HUDEP-2 (cell line): ENCODE results near the gene ZNF414.

Source experiments
- DNase-seq, 76 experiments: peaks; one replicate each; lab custom pipeline; 2025; ENCODE audit not compliant: unreplicated experiment in 76 of 76; lab: John Stamatoyannopoulos, UW

The ZNF414 gene

DNA sequence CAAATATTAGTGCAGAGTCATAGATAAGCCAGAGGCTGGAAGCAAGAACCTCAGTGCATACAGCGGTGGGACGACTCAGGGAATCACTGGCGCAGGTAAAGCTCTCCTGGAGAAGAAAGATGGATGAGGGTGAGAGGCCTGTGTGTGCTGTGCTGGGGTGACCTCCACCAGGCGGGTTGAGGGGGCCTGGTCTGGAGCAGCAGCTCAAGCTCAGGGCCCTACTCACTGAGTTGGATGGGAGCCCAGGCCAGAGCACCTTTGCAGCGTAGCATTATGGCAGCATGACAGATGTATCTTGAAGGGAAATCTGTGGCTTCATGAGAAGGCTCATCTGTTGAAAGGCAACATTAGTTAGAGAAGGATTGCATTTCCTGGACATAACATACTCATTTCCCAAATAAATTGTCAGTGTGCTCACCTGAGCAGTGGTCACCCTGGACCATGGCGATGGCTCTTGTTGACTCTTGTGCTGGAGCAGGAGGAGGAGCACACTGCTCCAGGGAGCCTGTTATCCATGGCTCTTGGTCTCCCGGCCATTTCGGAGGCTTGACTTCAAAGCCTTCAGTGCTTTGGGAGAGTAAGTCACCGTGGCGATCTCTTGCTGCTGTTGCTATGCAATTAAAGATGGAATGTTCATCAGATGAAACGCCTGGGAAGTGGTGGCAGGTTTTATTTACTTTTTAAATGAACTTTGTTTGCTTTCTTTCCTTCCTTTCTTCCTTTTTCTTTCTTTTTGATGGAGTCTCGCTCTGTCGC, 44.2 kb downstream of the ZNF414 start:
- DNase-seq: no peak

DNA sequence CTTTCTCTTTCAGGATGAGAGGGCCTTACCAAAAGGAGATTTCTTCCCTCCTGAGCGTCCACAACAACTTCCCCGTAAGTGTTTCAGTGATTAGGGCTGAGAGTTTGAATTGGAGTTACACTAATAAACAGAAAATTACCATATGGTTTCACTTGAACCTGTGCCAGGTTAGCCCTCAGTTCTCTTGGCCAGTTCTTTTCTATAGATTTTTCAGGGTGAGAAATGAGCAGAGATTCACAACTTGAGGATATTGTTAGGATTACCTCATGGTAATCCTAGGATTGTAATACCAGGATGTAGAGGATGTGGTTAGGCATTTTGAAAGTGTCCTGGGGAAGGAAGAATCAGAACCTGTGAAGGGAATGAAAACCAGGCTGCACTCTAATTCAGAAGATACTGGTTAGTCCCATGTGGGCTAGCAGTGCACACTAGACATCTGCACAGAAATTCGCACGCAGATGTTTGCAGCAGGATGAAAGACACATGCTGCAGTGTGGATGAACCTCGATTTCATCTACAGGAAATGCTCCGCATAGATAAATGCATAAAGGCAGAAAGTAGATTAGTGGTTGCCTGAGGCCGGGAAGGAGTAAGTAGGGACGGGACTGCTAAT, 45.1 kb downstream of the ZNF414 start:
- DNase-seq: no peak

DNA sequence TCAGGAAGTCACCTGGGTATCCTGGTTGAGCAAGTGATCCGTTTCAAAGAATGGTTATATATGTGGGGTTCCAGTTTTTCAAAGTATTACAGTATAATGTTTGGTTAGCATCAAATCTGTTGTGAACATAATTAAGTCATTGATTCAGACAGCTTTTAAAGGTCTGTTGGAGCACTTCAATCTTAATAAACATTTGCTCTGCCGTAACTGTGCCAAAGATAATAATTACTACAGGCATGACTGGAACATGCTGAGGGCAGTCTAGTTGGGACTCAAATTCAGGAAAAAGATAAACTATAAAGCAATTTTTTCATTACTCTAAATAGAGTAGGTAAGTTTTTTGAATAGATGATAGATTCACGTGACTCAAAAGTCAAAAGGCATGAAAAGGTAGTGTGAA, 45.8 kb downstream of the ZNF414 start:
- no peak for DNase-seq

DNA sequence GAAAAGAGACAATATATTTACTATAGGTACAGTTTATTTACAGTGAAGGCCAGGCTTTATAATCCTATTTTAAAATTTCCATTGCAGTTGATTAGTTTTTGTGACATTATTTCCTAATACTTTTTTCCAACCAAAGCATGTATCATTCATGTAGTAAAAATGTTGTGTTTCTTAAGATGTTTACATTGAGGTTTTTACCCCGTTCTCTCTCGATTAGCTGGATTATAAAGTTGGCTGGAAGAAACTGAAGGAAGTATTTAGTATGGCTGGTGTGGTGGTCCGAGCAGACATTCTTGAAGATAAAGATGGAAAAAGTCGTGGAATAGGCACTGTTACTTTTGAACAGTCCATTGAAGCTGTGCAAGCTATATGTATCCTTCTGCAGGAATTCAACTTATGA, 47.9 kb downstream of the ZNF414 start:
- no peak for DNase-seq

DNA sequence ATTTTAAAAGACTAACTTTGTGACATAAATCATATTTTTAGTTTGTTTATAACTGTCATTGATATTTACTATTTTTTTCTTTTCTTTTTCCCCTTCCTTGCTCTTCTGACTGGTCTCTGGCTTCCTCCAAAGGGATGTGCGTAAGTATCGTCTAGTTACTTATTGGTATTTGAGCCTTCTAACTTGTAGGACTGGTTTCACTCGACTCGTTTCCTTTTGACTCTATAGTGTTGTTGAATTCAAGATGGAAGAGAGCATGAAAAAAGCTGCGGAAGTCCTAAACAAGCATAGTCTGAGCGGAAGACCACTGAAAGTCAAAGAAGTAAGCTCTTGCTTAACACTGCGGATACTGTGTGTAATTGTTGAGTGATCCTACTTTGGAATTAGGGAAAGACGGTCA, 50.6 kb downstream of the ZNF414 start:
- DNase-seq: no peak

DNA sequence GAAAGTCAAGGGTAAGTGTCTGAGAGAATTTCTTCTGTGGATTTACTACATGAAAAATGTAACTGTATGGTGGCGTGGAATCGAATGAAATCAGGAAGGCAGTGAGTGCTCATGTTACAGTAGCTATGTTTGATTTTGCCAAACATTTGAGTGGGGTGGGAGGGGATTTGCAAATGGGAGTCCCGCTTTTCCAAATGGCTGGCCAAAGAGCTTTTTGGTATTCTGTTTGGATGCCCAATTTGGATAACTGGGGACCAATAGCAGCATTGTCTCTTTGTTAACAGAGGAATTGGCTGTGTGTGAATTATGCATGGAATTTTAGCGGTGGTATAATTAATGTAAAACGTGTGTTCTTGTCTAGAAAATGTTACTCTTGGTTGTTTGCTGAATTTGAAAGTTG, 51.4 kb downstream of the ZNF414 start:
- DNase-seq: no peak

DNA sequence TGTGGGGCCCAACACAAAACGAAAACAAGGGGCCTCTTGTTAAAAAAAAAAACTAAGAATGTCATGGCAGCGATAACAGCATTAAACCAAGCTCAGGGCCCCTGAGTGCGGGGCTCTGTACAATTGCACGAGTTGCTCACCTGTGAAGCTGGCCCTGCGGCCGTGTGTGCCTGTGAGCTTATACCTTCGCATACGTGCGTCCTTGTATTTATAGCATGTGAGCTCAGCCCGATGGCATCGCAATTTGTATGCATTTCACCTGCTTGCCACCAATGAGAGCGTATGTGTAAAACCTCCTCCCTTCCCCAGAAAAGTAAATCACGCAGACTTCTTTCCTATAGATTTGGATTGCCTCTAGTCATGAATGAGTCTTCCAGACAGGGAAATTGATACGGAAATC, 52.1 kb downstream of the ZNF414 start:
- DNase-seq: no peak

DNA sequence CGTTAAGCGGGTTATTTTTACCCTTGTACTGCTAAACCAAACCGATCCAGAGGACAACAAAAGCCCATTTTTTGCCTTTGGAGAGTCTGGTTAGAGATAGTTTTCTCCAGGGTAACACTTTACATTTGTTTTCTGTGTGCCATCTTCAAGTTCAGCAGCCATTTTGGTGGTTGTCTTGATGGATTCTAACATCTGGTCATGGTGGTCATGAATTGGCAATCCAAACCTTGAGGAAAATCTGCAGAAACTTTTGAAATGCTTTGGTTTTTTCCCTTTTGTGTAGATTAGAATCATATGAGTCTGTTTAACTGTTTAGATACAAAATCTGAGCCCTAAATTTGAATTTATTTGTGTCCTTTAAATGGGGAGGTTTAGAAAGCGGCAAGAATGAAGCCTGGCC, 52.6 kb downstream of the ZNF414 start:
- DNase-seq: no peak

DNA sequence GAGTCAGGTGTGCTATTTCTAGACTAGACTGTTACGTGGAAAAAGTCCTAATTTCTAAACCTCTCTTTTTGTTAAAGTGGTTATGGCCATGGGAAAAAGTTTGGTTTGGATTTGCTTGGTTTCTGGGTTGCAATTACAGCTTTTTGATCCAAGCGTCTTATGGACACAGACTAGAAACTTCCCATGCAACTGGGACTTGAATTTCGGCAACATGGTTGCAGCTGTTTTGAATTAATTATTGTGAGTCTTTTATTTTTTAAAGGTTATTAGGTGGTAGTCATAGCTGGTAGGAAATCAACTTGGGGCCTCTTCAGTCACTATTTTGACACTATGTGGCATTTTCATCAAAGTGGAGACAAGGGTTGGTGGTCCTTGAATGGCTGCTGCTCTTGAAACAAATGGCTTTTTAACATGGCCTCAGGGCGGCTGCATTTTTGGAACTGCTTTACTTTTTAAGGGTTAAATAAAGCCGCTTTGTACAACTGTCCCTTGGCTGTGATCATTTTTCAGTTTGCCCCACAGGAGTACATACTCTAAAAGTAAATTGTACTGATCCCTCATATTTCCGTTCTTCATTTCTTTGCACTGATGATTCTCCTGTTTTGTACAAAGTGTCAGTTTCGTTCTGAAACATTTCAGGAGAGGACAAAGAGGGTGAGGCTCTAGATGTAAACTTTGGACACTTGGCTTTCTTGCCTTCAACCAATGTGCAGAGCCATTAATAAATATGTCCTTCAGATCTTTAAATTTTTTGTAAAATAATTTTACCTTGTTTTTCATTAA, 53.3 kb downstream of the ZNF414 start:
- no peak for DNase-seq
